GM12801 (cell line): ENCODE data around the gene PRAC2.

Experiments
- CTCF ChIP-seq: IDR thresholded peaks from one replicate; pipeline ENCODE4 v1.5.1; 2011; ENCODE audit warnings: control low read depth; ENCODE audit not compliant: insufficient read length; ENCODE audit errors: extremely low read depth

The PRAC2 gene

GRCh38 chr17:48693178-48693577 is 29.8 kb upstream of the PRAC2 start:
- TF ChIP-seq CTCF: no peak

- no peak for TF ChIP-seq CTCF
These were observed 21.0 kb upstream of the PRAC2 start for GRCh38 chr17:48701864-48702532.

GRCh38 chr17:48704361-48705248 is 18.4 kb upstream of the PRAC2 start:
- TF ChIP-seq CTCF: no peak

- no peak for TF ChIP-seq CTCF
These were observed 11.9 kb upstream of the PRAC2 start for GRCh38 chr17:48711128-48711527.

GRCh38 chr17:48715496-48716399 is 7.2 kb upstream of the PRAC2 start:
- no peak for TF ChIP-seq CTCF

GRCh38 chr17:48717367-48718226 is 5.4 kb upstream of the PRAC2 start:
- TF ChIP-seq CTCF: no peak
